GM12865 (cell line): Measurements from ENCODE around the gene SRC.

Experiments used
- DNase-seq: peaks from one replicate; pipeline ENCODE4 v3.0.0; 2010; ENCODE audit warnings: low read depth
- H3K4me3 ChIP-seq: 2 replicates; pipeline ENCODE4 v1.5.1; 2011; ENCODE audit warnings: mild to moderate bottlenecking, low read depth, low read length, control low read depth
- TF ChIP-seq, protein P1 (sequence below): IDR thresholded peaks from 2 replicates; pipeline ENCODE4 v1.5.1; 2011; ENCODE audit warnings: low read length, control low read depth, low read depth, inconsistent platforms; ENCODE audit not compliant: insufficient read depth; ENCODE audit errors: missing control alignments

Gene SRC

GRCh38 chr20:37359836-37360235 lies 13.9 kb downstream of the SRC start:
- TF ChIP-seq, protein P1, sequence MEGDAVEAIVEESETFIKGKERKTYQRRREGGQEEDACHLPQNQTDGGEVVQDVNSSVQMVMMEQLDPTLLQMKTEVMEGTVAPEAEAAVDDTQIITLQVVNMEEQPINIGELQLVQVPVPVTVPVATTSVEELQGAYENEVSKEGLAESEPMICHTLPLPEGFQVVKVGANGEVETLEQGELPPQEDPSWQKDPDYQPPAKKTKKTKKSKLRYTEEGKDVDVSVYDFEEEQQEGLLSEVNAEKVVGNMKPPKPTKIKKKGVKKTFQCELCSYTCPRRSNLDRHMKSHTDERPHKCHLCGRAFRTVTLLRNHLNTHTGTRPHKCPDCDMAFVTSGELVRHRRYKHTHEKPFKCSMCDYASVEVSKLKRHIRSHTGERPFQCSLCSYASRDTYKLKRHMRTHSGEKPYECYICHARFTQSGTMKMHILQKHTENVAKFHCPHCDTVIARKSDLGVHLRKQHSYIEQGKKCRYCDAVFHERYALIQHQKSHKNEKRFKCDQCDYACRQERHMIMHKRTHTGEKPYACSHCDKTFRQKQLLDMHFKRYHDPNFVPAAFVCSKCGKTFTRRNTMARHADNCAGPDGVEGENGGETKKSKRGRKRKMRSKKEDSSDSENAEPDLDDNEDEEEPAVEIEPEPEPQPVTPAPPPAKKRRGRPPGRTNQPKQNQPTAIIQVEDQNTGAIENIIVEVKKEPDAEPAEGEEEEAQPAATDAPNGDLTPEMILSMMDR, result no peak
- DNase-seq, result no peak
- no peak overlapping the region for H3K4me3 ChIP-seq

DNA sequence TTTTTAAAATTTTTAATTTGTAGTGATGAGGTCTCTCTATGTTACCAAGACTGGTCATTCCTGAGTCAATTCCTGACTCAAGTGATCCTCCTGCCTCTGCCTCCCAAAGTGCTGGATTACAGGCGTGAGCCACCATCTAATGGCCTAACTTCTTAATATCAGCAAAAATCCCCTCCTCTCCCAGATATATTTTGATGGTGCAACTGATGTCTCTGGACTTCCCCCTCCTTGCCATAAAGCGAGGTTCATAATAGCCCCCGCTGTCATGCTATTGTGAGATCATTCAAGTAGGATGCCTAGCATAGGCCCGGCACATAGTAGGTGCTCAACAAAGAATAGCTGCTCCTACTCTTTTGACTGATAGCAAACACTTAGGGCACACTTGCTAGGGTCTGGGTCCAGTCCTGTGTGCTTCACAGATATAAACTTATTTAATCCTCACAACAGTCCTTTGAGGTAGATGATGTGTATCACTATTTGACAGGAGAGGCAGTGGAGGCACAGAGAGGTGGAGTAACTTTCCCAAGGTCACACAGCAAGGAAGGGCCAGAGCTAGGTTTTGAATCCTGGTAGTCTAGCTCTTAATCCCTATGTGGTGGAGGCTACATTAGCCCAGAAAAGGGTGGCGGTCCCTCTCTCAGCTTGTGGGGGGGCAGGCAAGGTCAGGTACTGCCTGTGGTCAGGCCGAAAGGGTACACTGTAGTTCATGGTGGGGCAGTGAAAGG lies 14.6 kb downstream of the SRC start:
- TF ChIP-seq, protein P1, result no peak
- no peak for DNase-seq
- H3K4me3 ChIP-seq, result no peak overlapping the region

DNA sequence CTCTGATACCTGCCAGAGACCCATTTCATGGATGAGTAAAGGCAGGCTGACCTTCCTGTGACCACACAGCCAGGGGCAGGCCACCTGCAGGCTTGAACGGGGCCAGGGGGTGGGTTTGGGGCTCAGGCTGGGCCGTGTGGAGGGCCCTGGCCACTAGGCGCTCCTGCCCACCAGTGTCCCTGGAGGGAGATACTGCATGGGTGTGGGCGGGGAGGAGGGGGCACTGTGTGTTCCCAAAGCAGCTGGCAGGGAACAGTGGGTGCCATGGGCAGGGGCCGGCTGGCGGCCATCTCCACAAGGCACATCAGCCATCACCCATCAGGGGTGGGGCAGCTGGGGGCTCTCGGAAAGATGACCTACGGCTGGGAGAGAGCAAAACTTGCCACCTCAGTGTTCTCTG lies 15.4 kb downstream of the SRC start:
- TF ChIP-seq, protein P1, result no peak
- H3K4me3 ChIP-seq, result no peak overlapping the region
- no peak for DNase-seq

GRCh38 chr20:37362231-37362792 lies 16.4 kb downstream of the SRC start:
- H3K4me3 ChIP-seq, result no peak overlapping the region
- TF ChIP-seq, protein P1, result no peak
- DNase-seq, result no peak

DNA sequence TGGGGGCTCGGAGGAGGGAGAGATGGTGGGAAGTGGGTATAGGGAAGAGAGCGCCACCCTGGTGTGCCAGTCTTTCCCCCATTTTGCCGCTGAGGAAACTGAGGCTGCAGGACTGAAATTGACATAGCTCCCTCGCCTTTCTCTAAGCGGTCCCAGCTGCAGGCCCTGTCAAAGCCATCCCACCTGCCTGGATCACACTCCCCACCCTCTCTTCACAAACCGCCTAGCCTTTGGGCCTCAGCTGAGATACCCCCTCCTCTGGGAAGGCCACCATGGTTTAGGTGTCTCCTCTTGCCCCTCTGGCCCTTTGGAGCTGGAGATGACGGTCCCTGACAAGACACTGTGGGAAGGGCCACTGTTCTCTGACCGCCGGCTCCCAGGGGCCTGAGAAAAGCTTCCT lies 16.9 kb downstream of the SRC start:
- H3K4me3 ChIP-seq, result no peak overlapping the region
- TF ChIP-seq, protein P1, result no peak
- no peak for DNase-seq

- no peak for DNase-seq
- no peak overlapping the region for H3K4me3 ChIP-seq
- TF ChIP-seq, protein P1, result no peak
These were observed 17.5 kb downstream of the SRC start for GRCh38 chr20:37363221-37364012.
